Epithelial cell of esophagus (primary cell): ENCODE measurements around the gene BNC2.

ENCODE experiments used
- DNase-seq: peaks from one replicate; pipeline ENCODE4 v3.0.0; 2010; ENCODE audit warnings: low read depth
- H3K4me3 ChIP-seq: 2 replicates; pipeline ENCODE4 v1.5.1; 2011; ENCODE audit warnings: mild to moderate bottlenecking, low read length, control low read depth
- CTCF ChIP-seq: IDR thresholded peaks from 2 replicates; pipeline ENCODE4 v1.5.1; 2011; ENCODE audit warnings: low read depth, mild to moderate bottlenecking, low read length, control low read depth, inconsistent platforms; ENCODE audit not compliant: insufficient read depth; ENCODE audit errors: missing control alignments

The BNC2 gene

DNA sequence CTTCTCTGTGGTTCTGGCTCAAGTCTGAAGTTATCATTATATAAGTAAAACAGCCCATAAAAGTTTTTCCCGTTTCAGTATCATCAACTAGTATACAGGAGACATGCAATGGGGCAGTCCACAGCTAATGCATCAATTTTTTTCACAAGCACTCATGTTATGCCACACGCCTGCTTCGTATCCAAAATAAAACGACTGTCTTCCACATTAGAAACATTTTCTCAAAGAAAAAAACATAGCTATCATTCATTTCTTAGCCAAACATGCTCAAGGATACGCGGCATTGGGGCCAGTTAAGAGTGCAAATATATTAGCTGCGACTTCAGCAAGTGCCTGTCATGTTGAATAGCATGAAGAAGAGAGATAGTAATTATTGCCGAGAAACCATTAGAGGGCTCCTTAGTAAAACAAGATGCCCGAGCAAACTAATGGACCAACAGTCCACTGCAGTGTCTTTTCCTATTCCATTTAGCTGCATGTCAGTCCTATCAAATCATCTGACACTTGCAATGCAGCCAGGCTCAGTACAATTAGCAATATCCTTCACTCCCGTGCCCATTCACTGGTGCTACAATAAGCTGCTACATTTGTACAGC, 68.5 kb downstream of the BNC2 start:
- DNase-seq: no peak
- no peak for TF ChIP-seq CTCF
- no peak overlapping the region for H3K4me3 ChIP-seq

DNA sequence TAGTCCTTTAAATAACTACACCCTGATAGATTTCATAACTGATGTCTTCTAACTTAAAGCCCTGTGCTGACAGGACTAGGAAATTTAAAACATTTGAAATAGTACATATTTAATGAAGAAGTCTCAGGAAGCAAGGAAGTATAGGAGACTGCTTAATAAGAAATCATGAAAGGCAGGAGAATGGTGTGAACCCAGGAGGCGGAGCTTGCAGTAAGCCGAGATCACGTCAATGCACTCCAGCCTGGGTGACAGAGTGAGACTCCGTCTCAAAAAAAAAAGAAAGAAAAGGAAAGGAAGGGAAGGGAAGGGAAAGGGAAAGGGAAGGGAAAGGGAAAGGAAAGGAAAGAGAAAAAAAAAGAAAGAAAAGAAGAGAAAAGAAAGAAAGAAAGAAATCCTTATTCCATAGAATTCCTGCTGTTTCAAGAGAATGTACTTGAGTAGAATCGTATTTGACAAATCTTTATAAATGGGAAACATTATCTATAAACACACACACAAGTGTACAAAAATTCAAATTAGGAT, 74.1 kb downstream of the BNC2 start:
- no peak overlapping the region for H3K4me3 ChIP-seq
- no peak for TF ChIP-seq CTCF
- no peak for DNase-seq

DNA sequence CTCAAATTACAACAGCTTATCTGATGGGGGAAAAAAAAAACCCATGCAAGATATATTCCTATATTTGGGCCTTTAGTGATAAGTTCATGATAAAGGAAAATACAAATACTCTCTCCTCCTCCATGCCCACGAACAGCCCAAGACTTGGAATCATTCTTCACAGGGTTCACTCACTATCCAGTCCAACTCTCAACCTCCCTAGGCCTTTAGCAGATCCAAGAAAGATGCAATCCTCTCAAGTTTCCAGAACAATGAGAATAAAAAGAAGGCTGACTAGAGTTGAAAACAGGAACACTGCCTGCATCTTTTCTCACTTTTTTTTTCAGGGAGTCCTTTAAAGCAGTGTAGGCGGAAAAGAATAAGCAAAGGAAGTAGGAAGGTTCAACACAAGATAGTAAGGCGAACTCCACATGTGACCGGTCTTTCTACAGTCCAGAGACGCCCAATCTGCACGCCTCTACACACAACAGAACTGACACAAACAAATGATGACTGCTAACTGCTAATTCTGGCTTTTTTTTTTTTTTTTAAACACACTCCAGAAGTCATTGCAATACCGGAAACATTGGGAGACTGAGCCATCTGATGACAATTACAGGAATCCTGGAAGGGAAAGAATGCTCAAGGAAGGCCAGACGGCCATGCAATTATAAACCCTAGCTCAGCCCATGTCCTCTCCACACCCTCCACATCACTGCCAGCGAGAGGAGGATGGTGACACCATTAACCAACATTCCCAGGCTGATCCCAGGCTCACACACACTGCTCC, 75.4 kb downstream of the BNC2 start:
- DNase-seq: no peak
- no peak for TF ChIP-seq CTCF
- no peak overlapping the region for H3K4me3 ChIP-seq

DNA sequence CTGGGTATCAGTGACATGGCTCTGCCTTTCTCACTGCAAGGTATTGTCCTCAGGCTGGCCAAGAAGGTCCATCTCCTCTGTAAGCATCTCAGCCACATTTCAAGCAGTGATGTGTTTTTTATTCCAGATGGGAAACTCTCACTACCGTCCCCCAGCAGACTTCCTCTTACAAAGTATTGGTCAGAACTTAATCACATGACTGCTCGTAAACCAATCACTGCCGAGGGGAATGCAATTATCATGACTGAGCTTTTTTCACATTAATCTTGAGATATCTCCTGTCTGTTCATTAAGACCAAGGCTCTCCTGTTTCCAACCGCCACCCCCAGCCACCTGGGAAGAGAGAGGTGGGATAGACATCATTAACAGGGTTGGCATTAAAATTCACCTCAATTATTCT, 76.4 kb downstream of the BNC2 start:
- DNase-seq: no peak
- TF ChIP-seq CTCF: no peak
- H3K4me3 ChIP-seq: no peak overlapping the region

DNA sequence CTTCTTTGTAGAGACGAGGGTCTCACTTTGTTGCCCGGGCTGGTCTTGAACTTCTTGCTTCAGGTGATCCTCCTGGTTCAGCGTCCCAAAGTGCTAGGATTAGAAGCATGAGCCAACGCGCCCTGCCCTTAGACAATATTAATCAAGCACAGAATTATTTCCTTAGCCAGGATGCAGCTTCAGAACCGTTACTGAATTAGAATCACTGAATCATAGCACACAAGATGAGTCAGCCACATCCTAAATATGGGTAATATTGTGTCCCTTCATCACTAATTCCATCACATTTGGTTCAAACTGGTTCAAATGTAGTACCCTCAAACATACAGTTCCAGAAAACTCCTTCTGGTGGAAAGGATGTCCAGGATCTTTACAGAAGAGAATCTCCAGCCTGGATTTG, 82.7 kb downstream of the BNC2 start:
- no peak overlapping the region for H3K4me3 ChIP-seq
- TF ChIP-seq CTCF: no peak
- DNase-seq: no peak

- no peak overlapping the region for H3K4me3 ChIP-seq
- no peak for DNase-seq
- TF ChIP-seq CTCF: no peak
These were observed 86.5 kb downstream of the BNC2 start for GRCh38 chr9:16784002-16784401.

DNA sequence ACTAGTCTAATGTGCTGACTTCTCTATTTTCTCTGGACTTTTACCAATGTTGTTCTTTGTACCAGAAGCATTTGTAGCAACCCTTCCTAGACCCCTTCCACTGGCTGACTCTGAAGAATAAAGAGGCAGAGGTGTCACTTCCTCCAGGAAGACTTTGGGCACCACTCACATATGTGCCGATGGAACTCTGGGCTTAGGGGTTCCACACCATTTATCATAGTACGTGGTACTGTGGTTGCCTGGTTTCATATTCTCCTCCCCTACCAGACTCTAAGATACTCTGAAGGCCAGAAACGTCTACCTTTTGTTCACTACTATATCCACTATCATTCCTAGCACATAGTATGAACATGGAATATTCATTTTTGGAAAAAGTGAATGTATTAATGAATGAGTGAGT, 88.0 kb downstream of the BNC2 start:
- no peak for TF ChIP-seq CTCF
- no peak overlapping the region for H3K4me3 ChIP-seq
- no peak for DNase-seq
